Measurements from ENCODE around the gene DYNLT2.

GRCh38 chr6:169783401-169783800 is 32.0 kb upstream of the DYNLT2 start:
- TF ChIP-seq, protein P1, sequence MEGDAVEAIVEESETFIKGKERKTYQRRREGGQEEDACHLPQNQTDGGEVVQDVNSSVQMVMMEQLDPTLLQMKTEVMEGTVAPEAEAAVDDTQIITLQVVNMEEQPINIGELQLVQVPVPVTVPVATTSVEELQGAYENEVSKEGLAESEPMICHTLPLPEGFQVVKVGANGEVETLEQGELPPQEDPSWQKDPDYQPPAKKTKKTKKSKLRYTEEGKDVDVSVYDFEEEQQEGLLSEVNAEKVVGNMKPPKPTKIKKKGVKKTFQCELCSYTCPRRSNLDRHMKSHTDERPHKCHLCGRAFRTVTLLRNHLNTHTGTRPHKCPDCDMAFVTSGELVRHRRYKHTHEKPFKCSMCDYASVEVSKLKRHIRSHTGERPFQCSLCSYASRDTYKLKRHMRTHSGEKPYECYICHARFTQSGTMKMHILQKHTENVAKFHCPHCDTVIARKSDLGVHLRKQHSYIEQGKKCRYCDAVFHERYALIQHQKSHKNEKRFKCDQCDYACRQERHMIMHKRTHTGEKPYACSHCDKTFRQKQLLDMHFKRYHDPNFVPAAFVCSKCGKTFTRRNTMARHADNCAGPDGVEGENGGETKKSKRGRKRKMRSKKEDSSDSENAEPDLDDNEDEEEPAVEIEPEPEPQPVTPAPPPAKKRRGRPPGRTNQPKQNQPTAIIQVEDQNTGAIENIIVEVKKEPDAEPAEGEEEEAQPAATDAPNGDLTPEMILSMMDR (IDR thresholded peaks at IDR 0.05): no peak
- TF ChIP-seq POLR2A (IDR thresholded peaks at IDR 0.05): no peak

Measured in lower leg skin (tissue), 3 donors.